SU-DHL-6 (cell line): ENCODE measurements around the gene ABHD15.

Source experiments
- H2AFZ ChIP-seq: fragments of 200-600 bp; sonication (generic); 2 replicates; pipeline ENCODE4 v1.6.1; 2014; ENCODE audit warnings: low read depth, mild to moderate bottlenecking, moderate library complexity, mixed read lengths, antibody characterized with exemption, low read length; ENCODE audit not compliant: severe bottlenecking
- H3F3A ChIP-seq: fragments of 200-600 bp; shearing (Covaris generic); 2 replicates; pipeline ENCODE4 v1.6.0; 2016; ENCODE audit warnings: antibody characterized with exemption, mild to moderate bottlenecking; ENCODE audit not compliant: insufficient read depth
- H3K27ac ChIP-seq: fragments of 200-600 bp; sonication (generic); 2 replicates; pipeline ENCODE4 v1.5.1; 2016; ENCODE audit warnings: low read depth, mild to moderate bottlenecking, low read length, moderate library complexity, mixed read lengths
- H3K27me3 ChIP-seq: fragments of 200-600 bp; sonication (generic), shearing (Covaris generic); 2 replicates; pipeline ENCODE4 v1.6.0; 2014; ENCODE audit warnings: mild to moderate bottlenecking, low read length
- H3K36me3 ChIP-seq: fragments of 200-600 bp; sonication (generic); 2 replicates; pipeline ENCODE4 v1.6.1; 2014; ENCODE audit warnings: mild to moderate bottlenecking, low read length, mixed read lengths
- H3K4me2 ChIP-seq: fragments of 300-600, 200-600 bp; shearing (Covaris generic), sonication (generic); 2 replicates; pipeline ENCODE4 v1.6.0; 2014; ENCODE audit warnings: low read length, low read depth, mild to moderate bottlenecking; ENCODE audit not compliant: poor library complexity, severe bottlenecking
- H3K4me3 ChIP-seq: fragments of 200-600 bp; sonication (generic); 2 replicates; pipeline ENCODE4 v1.5.1; 2014; ENCODE audit warnings: antibody characterized with exemption, low read length, mild to moderate bottlenecking, mixed read lengths; ENCODE audit not compliant: insufficient read depth, poor library complexity, severe bottlenecking
- H3K79me2 ChIP-seq: fragments of 200-600 bp; sonication (generic); 2 replicates; pipeline ENCODE4 v1.6.1; 2014; ENCODE audit warnings: mild to moderate bottlenecking, low read length, moderate library complexity; ENCODE audit not compliant: insufficient read depth
- H3K9ac ChIP-seq: fragments of 200-600 bp; sonication (generic); 2 replicates; pipeline ENCODE4 v1.7.0; 2014; ENCODE audit warnings: mild to moderate bottlenecking, low read length
- H3K9me2 ChIP-seq: fragments of 200-600 bp; sonication (generic); replicated peaks from 2 replicates; pipeline ENCODE4 v1.6.1; 2014; ENCODE audit warnings: low read length; ENCODE audit not compliant: insufficient read depth
- H3K9me3 ChIP-seq: fragments of 200-600 bp; sonication (generic); 2 replicates; pipeline ENCODE4 v1.6.1; 2014; ENCODE audit warnings: low read length, mixed read lengths; ENCODE audit not compliant: insufficient read depth
- H4K20me1 ChIP-seq: fragments of 200-600 bp; sonication (generic); 2 replicates; pipeline ENCODE4 v1.6.1; 2014; ENCODE audit warnings: low read depth, mild to moderate bottlenecking, antibody characterized with exemption, low read length, moderate library complexity, mixed read lengths
- CTCF ChIP-seq: fragments of 200-600 bp; sonication (generic); IDR thresholded peaks from one replicate; pipeline ENCODE4 v1.5.1; 2017; ENCODE audit warnings: antibody characterized with exemption, mild to moderate bottlenecking, low read length, moderate library complexity; ENCODE audit not compliant: insufficient read depth, poor library complexity, severe bottlenecking
- EZH2phosphoT487 ChIP-seq: fragments of 200-600 bp; sonication (generic), shearing (Covaris generic); conservative IDR thresholded peaks from 2 replicates; pipeline ENCODE4 v1.6.1; 2018; ENCODE audit warnings: mild to moderate bottlenecking, antibody characterized with exemption, low read length, moderate library complexity, mixed read lengths

Gene ABHD15

GRCh38 chr17:29544066-29544465 is 22.8 kb downstream of the ABHD15 start:
- no peaks in the 10 kb centered on the region for H4K20me1 ChIP-seq
- no peak overlapping the region for H3K9ac ChIP-seq
- no peak for TF ChIP-seq CTCF
- TF ChIP-seq EZH2phosphoT487: no peak
- no peak overlapping the region for H3K4me2 ChIP-seq
- H3K79me2 ChIP-seq: no peaks in the 10 kb centered on the region
- no peak overlapping the region for H2AFZ ChIP-seq
- H3F3A ChIP-seq: no peaks in the 10 kb centered on the region
- H3K27me3 ChIP-seq: no peaks in the 10 kb centered on the region
- H3K9me3 ChIP-seq: no peaks in the 10 kb centered on the region
- no peak overlapping the region for H3K4me3 ChIP-seq
- H3K9me2 ChIP-seq: no peaks in the 10 kb centered on the region
- H3K27ac ChIP-seq: no peak overlapping the region
- peaks cover 6% of the 10 kb centered on the region for H3K36me3 ChIP-seq

- Histone ChIP-seq H3K27me3 (no peaks in the 10 kb centered on the region), H2AFZ (no peak overlapping the region), H3K9ac (no peak overlapping the region), H4K20me1 (no peaks in the 10 kb centered on the region), H3K9me2 (no peaks in the 10 kb centered on the region), H3K4me3 (no peak overlapping the region), H3F3A (no peaks in the 10 kb centered on the region; the same call in 1 of the 2 replicates), H3K27ac (no peak overlapping the region), H3K9me3 (no peaks in the 10 kb centered on the region), H3K36me3 (peaks cover 23% of the 10 kb centered on the region; the same call in 1 of the 2 replicates), H3K79me2 (no peaks in the 10 kb centered on the region), H3K4me2 (no peak overlapping the region)
- TF ChIP-seq CTCF (no peak), EZH2phosphoT487 (no peak)
Observed at GRCh38 chr17:29533976-29534375, 32.9 kb downstream of the ABHD15 start.

- Histone ChIP-seq H3K9ac (no peak overlapping the region), H3F3A (no peaks in the 10 kb centered on the region), H3K36me3 (peaks cover 26% of the 10 kb centered on the region), H3K79me2 (no peaks in the 10 kb centered on the region), H3K27me3 (no peaks in the 10 kb centered on the region), H4K20me1 (0 out of 2 replicates have a peak, but pooled peaks cover 4% of the 10 kb centered on the region), H2AFZ (no peak overlapping the region), H3K4me2 (no peak overlapping the region), H3K4me3 (no peak overlapping the region), H3K9me2 (no peaks in the 10 kb centered on the region), H3K27ac (no peak overlapping the region), H3K9me3 (no peaks in the 10 kb centered on the region)
- TF ChIP-seq EZH2phosphoT487: no peak
- no peak for TF ChIP-seq CTCF
Observed at GRCh38 chr17:29526322-29526721, 40.5 kb downstream of the ABHD15 start.

- Histone ChIP-seq H3K27ac (no peak overlapping the region), H3F3A (no peaks in the 10 kb centered on the region), H4K20me1 (0 out of 2 replicates have a peak, but pooled peaks cover 4% of the 10 kb centered on the region), H3K4me3 (no peak overlapping the region), H3K9ac (no peak overlapping the region), H3K27me3 (no peaks in the 10 kb centered on the region), H2AFZ (no peak overlapping the region), H3K79me2 (no peaks in the 10 kb centered on the region), H3K4me2 (no peak overlapping the region), H3K36me3 (peaks cover 24% of the 10 kb centered on the region), H3K9me3 (no peaks in the 10 kb centered on the region), H3K9me2 (no peaks in the 10 kb centered on the region)
- no peak for TF ChIP-seq CTCF
- TF ChIP-seq EZH2phosphoT487: no peak
Observed at GRCh38 chr17:29524692-29525091, 42.1 kb downstream of the ABHD15 start.
